Psoas muscle (tissue), 8 donors: ENCODE data around the gene TGFB2. TPM values are rescaled to one million over a fixed set of nuclear protein-coding genes. Genes with fewer than 3 reads are reported as not detected.

Experiments used
- ATAC-seq, 4 donors: fragments of 200-7000 bp; cut with Tn5 transposase; one replicate each; pipeline ENCODE4 v1.9.1; 2020; ENCODE audit warnings: moderate library complexity in 3 of 4, mild to moderate bottlenecking in 2 of 4
- DNase-seq, 2 donors: peaks; one replicate each; pipeline ENCODE4 v3.0.0-alpha.2; 2020
- H3K27ac ChIP-seq: fragments of 200-600 bp; one replicate; pipeline ENCODE4 v1.8.0; 2022
- H3K27me3 ChIP-seq, 3 donors: fragments of 200-600 bp in 1 of 3; one replicate each; pipeline versions ENCODE4 v1.6.1 to v1.8.0; 2013 to 2022; ENCODE audit warnings: low read length in 2 of 3, mild to moderate bottlenecking in 2 of 3, moderate library complexity in 1 of 3; ENCODE audit not compliant: insufficient read depth in 3 of 3
- H3K36me3 ChIP-seq, 2 donors: fragments of 200-600 bp in 1 of 2; one replicate each; pipeline versions ENCODE4 v1.6.1 to v1.8.0; 2013 to 2022; ENCODE audit warnings: low read depth in 1 of 2, mild to moderate bottlenecking in 1 of 2, moderate library complexity in 1 of 2; ENCODE audit not compliant: insufficient read depth in 1 of 2
- H3K4me1 ChIP-seq: fragments of 200-600 bp; one replicate; pipeline ENCODE4 v1.8.0; 2022
- H3K4me3 ChIP-seq: fragments of 200-600 bp; one replicate; pipeline ENCODE4 v1.8.0; 2022; ENCODE audit warnings: mild to moderate bottlenecking
- H3K9me3 ChIP-seq: fragments of 200-600 bp; one replicate; pipeline ENCODE4 v1.8.0; 2022
- CTCF ChIP-seq: fragments of 200-600 bp; IDR thresholded peaks from one replicate; pipeline ENCODE4 v1.8.0; 2022; ENCODE audit warnings: antibody characterized with exemption
- WGBS, 3 donors: extraction: QIAGEN DNeasy Blood & Tissue Kit; methylation state at CpG; one replicate each; pipeline versions ENCODE4 v1.1.6 to v1.1.7; 2013; 5-methylcytosine and 5-hydroxymethylcytosine counted together
- intact Hi-C, 2 donors: fragments of 100-400 bp; cut with DNase I; formaldehyde crosslinking; loops; one replicate each; pipeline versions ENCODE4 v1.11.0 to v1.14.2; 2022
- polyA plus RNA-seq, 3 donors: library from polyadenylated mRNA; stranded (reverse); fragments of 200-250 nt; gene quantifications; one replicate each; pipeline ENCODE4 v1.2.3, GENCODE V29; 2013
- total RNA-seq, 4 donors: library from RNA; stranded (reverse); fragmentation: NEBNext Ultra II Directional in 2 of 4; extraction: Animal tissue kit (Norgen Biotek cat#: 25700) in 2 of 4; gene quantifications; one replicate each; pipeline versions ENCODE4 v1.2.1 to v1.2.4, GENCODE V29; 2021 to 2023
- donor health status: healthy with polysubstance abuse.
- donor health status: DM: no; HTN: no; CAD: no; lungs with moderate emphysema.
- donor health status: Bipolar disorder and iron deficiency.
- donor health status: healthy.
- donor health status: DM: yes; HTN: yes; CAD: no.
- donor health status: DM: no; HTN: no; CAD: no.
- donor health status: DM: no; HTN: no; CAD: no.
- donor health status: DM: yes; HTN: yes; CAD: no.

TGFB2 gene
- total and polyA plus RNA-seq, 7 donors: 0.43 to 35.4 (median 5.1) TPM

- Histone ChIP-seq H3K9me3 (no peaks in the 10 kb centered on the region), H3K27me3 (no peaks in the 10 kb centered on the region), H3K4me3 (no peak overlapping the region), H3K36me3 (no peaks in the 10 kb centered on the region), H3K4me1 (peaks cover 43% of the 10 kb centered on the region), H3K27ac (peak overlapping the region; percentile 74)
- intact Hi-C loops: loop anchor here in 1 of 2 donors (5.0 kb wide), 1 partner anchor 90 kb away; the partner anchor contains the start of gene TGFB2
- WGBS, 3 donors: 62 to 96% (median 69%) methylated on average over 1 of the region's 1 CpG
- DNase-seq: no peak
- no peak for TF ChIP-seq CTCF
- no peak for ATAC-seq
Observed at GRCh38 chr1:218436997-218437396, 91.9 kb downstream of the TGFB2 start.

- ATAC-seq (peak; percentile 86 to 94 (median 89)), DNase-seq (peak; percentile 59 to 80)
- Histone ChIP-seq H3K4me3 (no peak overlapping the region), H3K27ac (peak overlapping the region; percentile 82), H3K4me1 (peaks cover 22% of the 10 kb centered on the region), H3K36me3 (no peaks in the 10 kb centered on the region), H3K27me3 (no peaks in the 10 kb centered on the region), H3K9me3 (no peaks in the 10 kb centered on the region)
- intact Hi-C loops: loop anchor here in 1 of 2 donors (5.0 kb wide), 1 partner anchor 92 kb away; the partner anchor contains the start of gene TGFB2
- WGBS, 3 donors: 35 to 40% (median 38%) methylated on average over 9 of the region's 9 CpGs
- no peak for TF ChIP-seq CTCF
Observed at GRCh38 chr1:218439541-218440295, 94.6 kb downstream of the TGFB2 start.

GRCh38 chr1:218443255-218443654, 98.1 kb downstream of the TGFB2 start:
- DNase-seq (no peak), ATAC-seq (no peak)
- H3K9me3 ChIP-seq: no peaks in the 10 kb centered on the region
- H3K27me3 ChIP-seq: no peaks in the 10 kb centered on the region
- no peak overlapping the region for H3K4me3 ChIP-seq
- no peak overlapping the region for H3K27ac ChIP-seq
- H3K4me1 ChIP-seq: peaks cover 9% of the 10 kb centered on the region
- H3K36me3 ChIP-seq: no peaks in the 10 kb centered on the region
- intact Hi-C loops: no loop called here
- WGBS, 3 donors: 98 to 100% (median 99%) methylated on average over 2 of the region's 2 CpGs
- TF ChIP-seq CTCF: no peak

GRCh38 chr1:218444173-218444572, 99.0 kb downstream of the TGFB2 start:
- Histone ChIP-seq H3K27me3 (no peaks in the 10 kb centered on the region), H3K27ac (no peak overlapping the region), H3K36me3 (no peaks in the 10 kb centered on the region), H3K4me3 (no peak overlapping the region), H3K9me3 (no peaks in the 10 kb centered on the region), H3K4me1 (peaks cover 7% of the 10 kb centered on the region)
- no peak for TF ChIP-seq CTCF
- 36 to 52% (median 42%) methylated on average over 5 of the region's 5 CpGs for whole genome bisulfite sequencing, 3 donors
- DNase-seq (no peak), ATAC-seq (no peak)
- intact Hi-C loops: no loop called here
